GM19023 (cell line): ENCODE measurements around the gene DAAM2.

ENCODE experiments used
- ATAC-seq: cut with Tn5 transposase; IDR thresholded peaks from one replicate; pipeline ENCODE4 v1.9.1; 2021; ENCODE audit warnings: mild to moderate bottlenecking, moderate library complexity; ENCODE audit not compliant: unreplicated experiment

The DAAM2 gene

GRCh38 chr6:39786649-39787048 lies 5.5 kb upstream of the DAAM2 start:
- no peak for ATAC-seq

GRCh38 chr6:39787322-39787721 lies 4.9 kb upstream of the DAAM2 start:
- no peak for ATAC-seq

- ATAC-seq, result no peak
Observed at GRCh38 chr6:39790772-39791171, 1.4 kb upstream of the DAAM2 start.

GRCh38 chr6:39791311-39791710 lies 865 bp upstream of the DAAM2 start:
- ATAC-seq, result no peak

GRCh38 chr6:39792540-39793450 lies 619 bp downstream of the DAAM2 start:
- ATAC-seq, result no peak

- ATAC-seq, result no peak
Observed at GRCh38 chr6:39793516-39793915, 1.3 kb downstream of the DAAM2 start.

- ATAC-seq, result no peak
Observed at GRCh38 chr6:39794231-39794630, 2.1 kb downstream of the DAAM2 start.

- no peak for ATAC-seq
Observed at GRCh38 chr6:39797751-39798150, 5.6 kb downstream of the DAAM2 start.

GRCh38 chr6:39800034-39801032 lies 8.2 kb downstream of the DAAM2 start:
- no peak for ATAC-seq

- no peak for ATAC-seq
Observed at GRCh38 chr6:39801456-39802251, 9.5 kb downstream of the DAAM2 start.

GRCh38 chr6:39803872-39804271 lies 11.7 kb downstream of the DAAM2 start:
- ATAC-seq, result no peak

GRCh38 chr6:39804466-39805065 lies 12.4 kb downstream of the DAAM2 start:
- no peak for ATAC-seq

GRCh38 chr6:39806278-39806677 lies 14.1 kb downstream of the DAAM2 start:
- ATAC-seq, result no peak

GRCh38 chr6:39808346-39808745 lies 16.2 kb downstream of the DAAM2 start:
- ATAC-seq, result no peak

- ATAC-seq, result no peak
Observed at GRCh38 chr6:39808964-39809363, 16.8 kb downstream of the DAAM2 start.

GRCh38 chr6:39811835-39812345 lies 19.7 kb downstream of the DAAM2 start:
- ATAC-seq, result no peak

GRCh38 chr6:39812496-39812852 lies 20.3 kb downstream of the DAAM2 start:
- ATAC-seq, result no peak

- peak; percentile 77 for ATAC-seq
Observed at GRCh38 chr6:39812853-39813533, 20.8 kb downstream of the DAAM2 start.

GRCh38 chr6:39814236-39814635 lies 22.1 kb downstream of the DAAM2 start:
- ATAC-seq, result no peak

GRCh38 chr6:39815356-39815755 lies 23.2 kb downstream of the DAAM2 start:
- ATAC-seq, result no peak
